Hematopoietic multipotent progenitor cell treated with erythropoietin and hydrocortisone succinate and interleukin-3 and kit ligand, for 6 days (in vitro differentiated cells): ENCODE data around the gene RBFOX2.
"Not testable (repeated sequence)": the region's sequence is repeated elsewhere in the genome, so short reads cannot be mapped to it uniquely, and the experiment has no call there.

Experiments used
- DNase-seq: peaks from one replicate; pipeline ENCODE4 v3.0.0-alpha.2; 2015

Gene RBFOX2

DNA sequence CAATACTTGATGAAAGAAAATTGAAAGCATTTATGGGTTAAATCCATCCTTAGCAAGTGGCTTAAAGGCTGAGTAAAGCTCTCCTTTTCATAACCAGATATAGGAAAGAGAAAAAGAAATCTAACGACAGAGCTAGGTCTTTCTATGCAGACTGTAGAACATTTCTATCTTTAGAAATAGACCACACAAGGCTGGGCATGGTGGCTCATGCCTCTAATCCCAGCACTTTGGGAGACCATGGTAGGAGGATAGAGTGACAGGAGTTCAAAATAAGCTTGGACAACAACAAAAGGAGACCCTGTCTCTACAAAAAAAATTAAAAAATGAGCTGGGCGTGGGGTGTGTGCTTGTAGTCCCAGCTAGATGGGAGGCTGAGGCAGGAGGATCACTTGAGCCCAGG, 220.2 kb downstream of the RBFOX2 start:
- no peak for DNase-seq

GRCh38 chr22:35806668-35807067, 222.0 kb downstream of the RBFOX2 start:
- DNase-seq = not testable (repeated sequence)

GRCh38 chr22:35805466-35805865, 223.2 kb downstream of the RBFOX2 start:
- DNase-seq = no peak

DNA sequence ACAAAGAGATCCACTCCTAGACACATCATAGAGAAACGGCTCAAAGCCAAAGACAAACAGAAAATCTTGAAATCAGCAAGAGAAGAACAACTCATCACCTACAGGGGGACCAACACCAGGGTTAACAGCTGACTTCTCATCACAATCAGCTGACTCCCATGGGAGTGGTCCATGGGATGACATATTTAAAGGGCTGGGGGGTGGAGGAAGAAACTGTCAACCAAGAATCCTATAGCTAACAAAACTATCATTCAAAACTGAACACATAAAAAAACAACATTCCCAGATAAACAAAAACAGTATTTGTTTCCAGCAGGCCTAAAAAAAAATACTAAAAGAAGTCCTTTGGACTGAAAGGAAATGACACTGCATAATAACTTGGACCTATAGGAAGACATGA, 224.2 kb downstream of the RBFOX2 start:
- no peak for DNase-seq

- DNase-seq = no peak
These were observed 225.7 kb downstream of the RBFOX2 start for GRCh38 chr22:35802885-35803284.

DNA sequence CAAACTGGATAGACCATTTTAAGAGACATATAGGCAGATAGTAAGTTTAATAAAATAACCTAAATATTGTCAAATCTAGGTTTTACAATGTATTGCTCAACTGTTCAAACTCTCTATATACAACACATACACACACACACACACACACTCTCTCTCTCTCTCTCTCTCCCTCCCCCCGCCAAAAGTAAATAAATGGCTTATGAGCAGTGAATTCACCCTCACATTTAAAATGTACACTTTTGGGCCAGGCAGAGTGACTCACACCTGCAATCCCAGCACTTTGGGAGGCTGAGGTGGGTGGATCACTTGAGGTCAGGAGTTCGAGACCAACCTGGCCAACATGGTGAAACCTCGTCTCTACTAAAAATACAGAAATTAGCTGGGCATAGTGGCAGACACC, 227.3 kb downstream of the RBFOX2 start:
- DNase-seq = not testable (repeated sequence)

DNA sequence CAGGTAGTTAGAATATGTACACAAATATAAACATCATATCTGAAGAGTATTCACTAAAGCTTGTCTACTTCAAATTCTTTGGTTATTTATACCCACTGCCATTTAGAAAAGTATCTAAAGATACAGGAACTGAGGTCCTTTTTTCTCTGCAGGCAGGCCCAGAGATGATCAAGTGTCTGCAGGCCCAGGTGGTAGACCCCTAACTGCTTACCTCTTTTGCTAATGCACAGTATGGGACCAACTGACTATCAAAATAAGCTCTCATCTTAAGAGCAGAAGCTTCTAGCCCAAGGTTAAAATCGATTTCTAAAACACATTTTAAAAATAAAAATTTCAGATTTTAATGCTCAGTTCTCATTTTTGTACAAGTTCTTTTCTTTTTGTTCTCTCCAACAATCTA, 229.5 kb downstream of the RBFOX2 start:
- no peak for DNase-seq

- DNase-seq = no peak
These were observed 231.2 kb downstream of the RBFOX2 start for GRCh38 chr22:35797411-35797810.

GRCh38 chr22:35795476-35795875, 233.1 kb downstream of the RBFOX2 start:
- DNase-seq = no peak

DNA sequence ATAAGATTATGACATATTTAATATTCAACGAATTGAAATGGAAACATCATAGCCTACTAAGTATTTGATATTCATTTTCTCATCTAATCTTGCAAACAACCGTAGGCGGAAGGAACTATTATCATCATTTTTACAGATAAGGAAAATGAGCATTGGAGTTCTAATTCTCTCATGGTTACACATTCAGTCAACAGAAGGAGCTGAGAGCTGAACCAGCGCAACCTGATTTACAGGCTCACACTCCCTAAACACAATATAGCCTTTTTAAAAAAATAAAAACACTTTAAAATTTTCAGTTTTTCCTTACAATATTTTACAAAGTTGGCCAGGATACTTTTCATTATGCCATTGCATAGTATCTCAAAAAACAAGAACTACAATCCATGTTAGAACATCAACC, 236.1 kb downstream of the RBFOX2 start:
- DNase-seq = no peak

DNA sequence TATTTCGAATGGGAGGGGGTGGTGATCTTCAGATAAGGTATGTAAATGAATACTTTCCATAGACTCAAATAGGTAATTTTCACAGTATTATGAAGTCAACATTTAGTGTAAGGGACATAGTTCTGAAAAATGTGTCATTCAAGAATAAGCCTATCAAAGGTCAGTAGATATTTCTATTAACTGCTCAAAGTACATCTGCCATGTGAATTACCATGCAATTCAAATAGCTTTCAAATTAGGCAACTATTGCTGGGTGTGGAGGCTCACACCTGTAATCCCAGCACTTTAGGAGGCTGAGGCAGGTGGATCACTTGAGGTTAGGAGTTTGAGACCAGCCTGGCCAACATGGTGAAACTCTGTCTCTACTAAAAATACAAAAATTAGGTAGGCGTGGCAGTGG, 236.8 kb downstream of the RBFOX2 start:
- not testable (repeated sequence) for DNase-seq

DNA sequence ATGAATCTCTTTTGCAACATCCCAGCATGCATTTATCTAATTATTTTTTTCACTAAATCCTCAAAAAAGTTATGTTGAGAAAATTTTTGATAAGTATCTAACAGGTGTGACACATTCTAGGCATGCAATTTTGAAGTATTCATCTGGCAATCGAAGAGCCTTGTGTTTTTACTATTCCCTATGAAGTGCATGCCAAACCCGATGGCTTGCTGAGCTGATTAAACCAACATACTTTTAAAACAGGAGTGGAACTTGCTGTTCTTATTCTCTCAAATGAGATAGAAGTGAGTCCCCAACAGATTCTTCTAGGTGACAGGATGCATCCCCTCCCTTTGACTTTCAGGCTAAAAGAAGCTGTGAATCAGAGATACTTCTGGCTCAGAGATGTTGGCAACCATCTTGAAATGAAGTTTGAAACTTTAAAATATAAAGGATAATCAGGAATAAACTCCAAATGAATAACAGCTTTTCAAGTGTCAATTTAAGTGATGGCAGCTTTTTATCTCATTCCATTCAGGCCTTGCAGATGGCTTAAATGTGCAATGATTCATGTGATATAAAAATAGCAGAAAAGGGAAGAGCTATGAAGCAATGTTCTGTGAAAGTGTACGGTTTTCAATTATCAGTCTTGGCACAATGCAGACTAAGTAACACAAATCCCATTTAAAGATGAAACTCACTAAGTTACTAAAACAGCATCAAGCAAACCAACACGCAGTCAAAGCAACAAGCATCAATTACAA, 243.3 kb downstream of the RBFOX2 start:
- peak; percentile 58 for DNase-seq

GRCh38 chr22:35784633-35785032, 244.0 kb downstream of the RBFOX2 start:
- no peak for DNase-seq

GRCh38 chr22:35783943-35784614, 244.5 kb downstream of the RBFOX2 start:
- DNase-seq = no peak

- DNase-seq = no peak
These were observed 246.1 kb downstream of the RBFOX2 start for GRCh38 chr22:35782504-35782903.

DNA sequence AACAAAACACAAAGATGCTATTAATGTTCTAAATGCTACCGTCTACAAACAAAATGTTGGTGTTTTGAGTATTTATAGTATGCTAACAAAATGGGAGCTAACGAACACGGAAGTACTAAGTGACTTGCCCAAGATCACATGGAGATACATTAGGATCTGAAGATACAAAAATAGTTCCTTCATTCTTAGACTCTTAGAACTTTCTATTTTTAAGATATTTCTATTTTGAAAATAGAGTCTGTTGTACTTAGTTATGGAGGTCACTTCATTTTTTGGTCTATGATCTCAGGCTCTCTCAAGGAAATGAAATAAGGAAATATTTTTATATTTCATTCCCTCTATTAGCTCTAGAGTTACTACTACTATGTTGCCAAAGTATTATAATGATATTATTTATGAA, 246.7 kb downstream of the RBFOX2 start:
- DNase-seq = no peak

GRCh38 chr22:35777335-35777975, 251.2 kb downstream of the RBFOX2 start:
- no peak for DNase-seq

DNA sequence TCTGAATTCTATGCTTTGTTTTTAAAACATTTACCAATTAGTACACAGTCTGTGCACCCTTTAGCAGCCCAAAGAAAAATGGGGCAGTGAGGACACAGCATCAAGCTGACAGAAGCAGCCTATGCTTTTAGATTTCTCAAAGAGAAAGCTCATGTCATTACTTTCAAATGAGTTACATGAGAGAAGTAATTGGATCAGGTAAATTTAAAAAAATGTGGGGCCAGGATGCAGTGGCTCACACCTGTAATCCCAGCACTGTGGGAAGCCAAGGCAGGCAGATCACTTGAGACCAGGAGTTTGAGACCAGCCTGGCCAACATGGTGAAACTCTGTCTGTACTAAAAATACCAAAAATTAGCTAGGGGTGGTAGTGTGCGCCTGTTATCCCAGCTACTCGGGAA, 253.3 kb downstream of the RBFOX2 start:
- no peak for DNase-seq

DNA sequence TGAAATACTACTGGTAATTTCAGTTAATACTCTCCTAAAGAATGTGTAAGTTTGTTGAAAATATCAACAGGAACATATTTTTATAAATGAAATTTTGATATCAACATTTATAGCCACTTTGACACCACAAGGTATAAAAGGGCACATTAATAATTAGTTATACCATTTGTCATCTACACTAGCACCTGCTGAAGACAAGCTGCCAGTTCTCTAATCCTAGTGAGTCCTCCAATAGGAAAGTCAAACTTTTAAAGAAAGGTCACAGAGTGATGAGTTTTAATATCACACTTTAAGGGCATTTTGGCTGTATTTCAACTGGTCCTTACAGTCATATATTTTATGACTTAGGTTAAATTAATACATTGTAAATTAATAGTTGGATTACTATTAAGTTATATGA, 258.6 kb downstream of the RBFOX2 start:
- no peak for DNase-seq

GRCh38 chr22:35766654-35767580, 261.7 kb downstream of the RBFOX2 start:
- DNase-seq = no peak

DNA sequence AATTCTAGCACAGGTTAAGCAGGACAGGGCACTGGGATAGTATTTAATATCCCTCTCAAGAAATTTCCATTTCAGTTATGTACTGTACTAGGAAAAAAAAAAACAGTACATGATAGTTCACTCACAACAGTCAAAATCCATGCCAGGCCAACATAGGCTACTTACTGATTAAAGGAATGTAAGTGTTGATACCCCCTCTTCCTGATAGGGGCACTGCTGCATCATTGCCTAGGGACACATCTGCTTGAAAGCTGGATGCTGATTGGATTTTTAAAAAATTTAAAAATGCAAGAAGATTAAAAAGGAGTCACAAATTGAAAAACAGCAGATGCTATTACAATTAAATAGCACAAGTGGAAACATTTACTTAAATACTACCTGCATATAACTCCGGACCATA, 267.6 kb downstream of the RBFOX2 start:
- DNase-seq = peak; percentile 64

- DNase-seq = no peak
These were observed 270.2 kb downstream of the RBFOX2 start for GRCh38 chr22:35758394-35758793.

- DNase-seq = no peak
These were observed 271.9 kb downstream of the RBFOX2 start for GRCh38 chr22:35756722-35757121.
